HCT116 (cell line): Measurements from ENCODE around the gene PRKG2.

Source experiments
- CTCF ChIP-seq, 3 experiments: fragments of 200-600 bp in 1 of 3; sonication (generic) in 1 of 3; IDR thresholded peaks in 2 of 3; conservative IDR thresholded peaks in 1 of 3; 2 replicates each; pipeline ENCODE4 v1.5.1; 2012 to 2017; ENCODE audit warnings: low read depth in 2 of 3, low read length in 2 of 3, antibody characterized with exemption in 1 of 3, borderline replicate concordance in 1 of 3, control low read depth in 1 of 3, mild to moderate bottlenecking in 1 of 3, mixed read lengths in 1 of 3, mixed run types in 1 of 3, moderate library complexity in 1 of 3; ENCODE audit not compliant: insufficient read depth in 1 of 3
- POLR2A ChIP-seq: IDR thresholded peaks from 2 replicates; pipeline ENCODE4 v1.7.0; 2011; ENCODE audit warnings: borderline replicate concordance; ENCODE audit not compliant: insufficient read depth, insufficient read length; ENCODE audit errors: extremely low read depth
- POLR2AphosphoS5 ChIP-seq: IDR thresholded peaks from 2 replicates; pipeline ENCODE4 v1.6.1; 2011; ENCODE audit warnings: mild to moderate bottlenecking, low read depth, low read length, moderate library complexity
- RAD21 ChIP-seq: IDR thresholded peaks from 2 replicates; pipeline ENCODE4 v1.6.1; 2012; ENCODE audit warnings: low read depth, mild to moderate bottlenecking

GRCh38 chr4:81225252-81225651 lies 10.2 kb upstream of the PRKG2 start:
- TF ChIP-seq CTCF (IDR thresholded peaks at IDR 0.05 in 2 of 3, conservative IDR thresholded peaks at IDR 0.05 in 1 of 3; ENCODE audit: borderline replicate concordance in 1 of 3, insufficient read depth in 1 of 3, low read depth in 2 of 3, low read length in 2 of 3) (no peak), RAD21 (no peak), POLR2A (no peak), POLR2AphosphoS5 (no peak)
